ENCODE results near the gene DUSP1. TPM values are rescaled to one million over a fixed set of nuclear protein-coding genes. Genes with fewer than 3 reads are reported as not detected.

DUSP1 gene
- total RNA-seq, 1 donor from 2014 or later: 382 TPM

DNA sequence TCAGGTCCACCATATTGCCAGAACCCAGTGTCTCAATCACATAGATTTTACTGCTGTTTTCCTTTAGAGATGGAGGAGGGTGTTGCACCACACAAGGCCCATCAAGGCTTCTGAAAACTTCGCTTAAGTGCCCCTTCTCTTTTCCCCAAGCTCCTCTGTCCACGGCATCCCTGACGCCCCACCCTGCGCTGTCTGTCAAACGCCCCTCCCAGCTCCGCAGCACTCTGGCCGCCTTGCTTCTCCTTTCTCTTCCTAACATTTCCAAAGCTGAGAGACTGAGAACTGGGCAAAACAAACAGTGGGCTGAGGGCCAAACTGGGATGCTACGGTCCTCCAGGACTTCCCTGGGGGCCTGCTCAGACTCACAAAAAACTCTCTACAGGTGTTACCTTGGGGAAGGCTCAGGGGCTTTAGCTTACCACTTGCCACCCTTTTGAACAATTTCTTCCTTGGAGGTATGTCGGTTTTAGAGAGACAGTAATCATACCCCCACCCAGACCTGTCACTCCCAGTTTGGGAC lies 34.8 kb upstream of the DUSP1 start:
- Histone ChIP-seq H3K27me3 (no peaks in the 10 kb centered on the region), H3K36me3 (no peaks in the 10 kb centered on the region), H3K27ac (peak overlapping the region; percentile 36), H3K4me3 (no peak overlapping the region), H3K4me1 (peaks cover 18% of the 10 kb centered on the region), H3K9me3 (no peaks in the 10 kb centered on the region)
- intact Hi-C loops (cut with DNase I): no loop called here
- DNase-seq: no peak
- peak; percentile 4 for ATAC-seq
- TF ChIP-seq, protein P1, sequence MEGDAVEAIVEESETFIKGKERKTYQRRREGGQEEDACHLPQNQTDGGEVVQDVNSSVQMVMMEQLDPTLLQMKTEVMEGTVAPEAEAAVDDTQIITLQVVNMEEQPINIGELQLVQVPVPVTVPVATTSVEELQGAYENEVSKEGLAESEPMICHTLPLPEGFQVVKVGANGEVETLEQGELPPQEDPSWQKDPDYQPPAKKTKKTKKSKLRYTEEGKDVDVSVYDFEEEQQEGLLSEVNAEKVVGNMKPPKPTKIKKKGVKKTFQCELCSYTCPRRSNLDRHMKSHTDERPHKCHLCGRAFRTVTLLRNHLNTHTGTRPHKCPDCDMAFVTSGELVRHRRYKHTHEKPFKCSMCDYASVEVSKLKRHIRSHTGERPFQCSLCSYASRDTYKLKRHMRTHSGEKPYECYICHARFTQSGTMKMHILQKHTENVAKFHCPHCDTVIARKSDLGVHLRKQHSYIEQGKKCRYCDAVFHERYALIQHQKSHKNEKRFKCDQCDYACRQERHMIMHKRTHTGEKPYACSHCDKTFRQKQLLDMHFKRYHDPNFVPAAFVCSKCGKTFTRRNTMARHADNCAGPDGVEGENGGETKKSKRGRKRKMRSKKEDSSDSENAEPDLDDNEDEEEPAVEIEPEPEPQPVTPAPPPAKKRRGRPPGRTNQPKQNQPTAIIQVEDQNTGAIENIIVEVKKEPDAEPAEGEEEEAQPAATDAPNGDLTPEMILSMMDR (IDR thresholded peaks at IDR 0.05): no peak

DNA sequence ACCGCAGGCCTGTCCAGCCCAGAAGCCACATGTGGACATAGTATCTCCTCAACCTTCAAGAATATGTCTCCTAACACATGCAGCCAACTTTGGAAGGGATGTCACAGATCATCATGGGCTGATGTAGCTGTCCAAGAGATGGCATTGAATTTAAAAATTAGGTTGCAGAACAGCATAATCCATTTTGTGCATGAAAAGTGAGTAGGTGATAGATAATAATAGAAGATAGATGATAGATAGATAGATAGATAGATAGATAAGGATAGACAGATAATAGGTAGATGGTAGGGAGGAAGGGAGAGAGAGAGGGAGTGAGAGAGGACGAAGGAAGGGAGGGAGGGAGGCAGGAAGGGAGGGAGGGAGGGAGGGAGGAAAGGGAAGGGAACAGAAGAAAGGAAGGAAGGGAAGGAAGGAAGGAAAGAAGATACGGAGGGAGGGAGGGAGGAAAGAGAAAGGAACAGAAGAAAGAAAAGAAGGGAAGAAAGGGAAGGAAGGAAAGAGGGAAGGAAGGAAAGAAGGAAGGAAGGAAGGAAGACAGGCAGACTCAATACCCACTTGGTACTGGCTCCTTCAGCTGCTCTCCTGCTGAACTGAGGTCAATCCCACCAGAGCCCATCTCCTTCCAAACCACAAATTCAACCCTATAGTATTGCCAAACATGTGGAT lies 34.2 kb upstream of the DUSP1 start:
- Histone ChIP-seq H3K9me3 (no peaks in the 10 kb centered on the region), H3K27ac (no peak overlapping the region), H3K27me3 (no peaks in the 10 kb centered on the region), H3K4me1 (peaks cover 24% of the 10 kb centered on the region), H3K4me3 (no peak overlapping the region), H3K36me3 (no peaks in the 10 kb centered on the region)
- DNase-seq (no peak), ATAC-seq (no peak)
- TF ChIP-seq, protein P1 (IDR thresholded peaks at IDR 0.05): no peak
- intact Hi-C loops (cut with DNase I): no loop called here

DNA sequence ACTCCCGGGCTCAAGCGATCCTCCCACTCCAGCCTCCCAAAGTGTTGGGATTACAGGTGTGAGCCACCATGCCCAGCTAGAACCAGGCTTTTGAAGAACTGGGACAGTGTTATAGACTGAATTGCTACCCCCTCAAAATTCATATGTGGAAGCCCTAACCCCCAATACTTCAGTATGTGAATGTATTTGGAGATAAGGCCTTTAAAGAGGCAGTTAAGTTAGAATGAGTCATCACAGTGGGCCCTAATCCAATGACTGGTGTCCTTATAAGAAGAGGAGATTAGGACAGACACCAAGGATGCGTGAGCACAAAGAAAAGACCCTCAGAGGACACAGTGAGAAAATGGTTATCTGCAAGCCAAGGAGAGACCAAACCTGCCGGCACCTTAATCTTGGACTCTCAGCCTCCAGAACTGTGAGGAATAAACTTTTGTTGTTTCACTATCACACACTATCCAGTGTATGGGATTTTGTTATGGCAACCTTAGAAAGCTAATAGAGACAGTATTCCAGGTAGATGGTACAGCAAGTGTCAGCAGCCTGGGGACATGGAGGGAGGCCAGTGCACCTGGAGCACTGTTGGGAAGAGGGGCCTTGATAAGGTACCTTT lies 31.7 kb upstream of the DUSP1 start:
- peaks cover 48% of the 10 kb centered on the region for H3K4me1 ChIP-seq
- H3K9me3 ChIP-seq: no peaks in the 10 kb centered on the region
- H3K36me3 ChIP-seq: no peaks in the 10 kb centered on the region
- no peaks in the 10 kb centered on the region for H3K27me3 ChIP-seq
- intact Hi-C loops (cut with DNase I): no loop called here
- no peak overlapping the region for H3K27ac ChIP-seq
- TF ChIP-seq, protein P1 (IDR thresholded peaks at IDR 0.05): no peak
- no peak overlapping the region for H3K4me3 ChIP-seq
- ATAC-seq: no peak
- no peak for DNase-seq

DNA sequence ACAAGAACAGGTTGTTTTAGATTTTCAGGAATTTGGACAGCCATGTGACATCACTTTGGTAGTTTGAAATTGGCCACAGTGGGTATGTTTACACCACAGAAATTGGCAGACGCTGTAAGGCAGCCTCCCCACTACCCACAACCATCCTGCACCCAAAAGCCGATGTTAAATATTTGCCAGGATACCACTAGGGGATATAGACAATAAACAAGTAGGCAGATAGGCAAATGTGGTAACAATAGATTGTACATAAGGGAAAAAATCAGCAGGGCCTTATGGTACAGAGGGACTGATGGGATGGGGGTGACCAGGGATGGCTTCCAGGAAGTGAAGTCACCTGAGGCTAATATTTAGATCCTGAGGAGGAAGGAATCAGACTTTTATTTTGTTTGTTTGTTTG lies 31.1 kb upstream of the DUSP1 start:
- no peaks in the 10 kb centered on the region for H3K27me3 ChIP-seq
- no peak overlapping the region for H3K27ac ChIP-seq
- DNase-seq: no peak
- ATAC-seq: no peak
- H3K36me3 ChIP-seq: no peaks in the 10 kb centered on the region
- no peaks in the 10 kb centered on the region for H3K9me3 ChIP-seq
- peaks cover 49% of the 10 kb centered on the region for H3K4me1 ChIP-seq
- H3K4me3 ChIP-seq: no peak overlapping the region
- TF ChIP-seq, protein P1 (IDR thresholded peaks at IDR 0.05): no peak
- intact Hi-C loops (cut with DNase I): no loop called here

DNA sequence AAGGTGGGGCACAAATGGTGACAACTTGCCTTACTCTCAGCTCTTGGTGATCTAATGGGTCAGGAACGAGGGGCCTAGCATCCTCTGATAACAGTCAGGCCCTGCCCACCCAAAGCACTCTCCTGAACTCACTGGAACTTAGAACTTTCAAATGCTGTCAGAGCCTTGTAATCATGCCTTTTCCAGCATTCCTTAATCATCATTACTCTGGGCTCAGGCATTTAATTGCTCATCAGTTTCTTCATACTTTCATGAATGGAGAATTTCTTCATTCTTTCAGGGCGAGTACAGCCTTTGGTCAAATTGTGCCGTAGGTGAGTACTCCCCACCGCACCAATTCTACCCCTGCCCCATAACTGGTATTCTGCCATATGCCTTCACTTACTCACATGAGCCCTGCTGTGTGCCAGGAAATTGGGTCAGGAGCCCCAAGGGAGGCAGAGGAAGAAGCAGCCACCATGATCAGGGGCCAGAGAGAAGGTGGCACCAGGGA lies 30.2 kb upstream of the DUSP1 start:
- ATAC-seq (no peak), DNase-seq (no peak)
- Histone ChIP-seq H3K27me3 (no peaks in the 10 kb centered on the region), H3K27ac (peak overlapping the region; percentile 77), H3K4me3 (no peak overlapping the region), H3K36me3 (no peaks in the 10 kb centered on the region), H3K4me1 (peaks cover 47% of the 10 kb centered on the region), H3K9me3 (no peaks in the 10 kb centered on the region)
- intact Hi-C loops (cut with DNase I): no loop called here
- TF ChIP-seq, protein P1 (IDR thresholded peaks at IDR 0.05): no peak
